Cerebellar nuclear complex (tissue), 1 donor: ENCODE data around the gene DISP1.
"Not testable (repeated sequence)": the region's sequence is repeated elsewhere in the genome, so short reads cannot be mapped to it uniquely, and the experiment has no call there.

Source experiments
- DNase-seq, 2 experiments: peaks; one replicate each; lab custom pipeline; 2025; lab: John Stamatoyannopoulos, UW

DISP1 gene

GRCh38 chr1:222792744-222793143, 22.1 kb upstream of the DISP1 start:
- no peak for DNase-seq

- DNase-seq = no peak
These were observed 20.0 kb upstream of the DISP1 start for GRCh38 chr1:222794656-222795474.

- DNase-seq = no peak
These were observed 16.7 kb upstream of the DISP1 start for GRCh38 chr1:222798116-222798515.

- DNase-seq = no peak
These were observed 15.9 kb upstream of the DISP1 start for GRCh38 chr1:222798975-222799374.

- DNase-seq = no peak
These were observed 13.8 kb upstream of the DISP1 start for GRCh38 chr1:222801067-222801466.

- no peak for DNase-seq
These were observed 3.2 kb upstream of the DISP1 start for GRCh38 chr1:222811671-222812070.

- no peak for DNase-seq
These were observed 838 bp upstream of the DISP1 start for GRCh38 chr1:222813866-222814535.

GRCh38 chr1:222815440-222815765, 564 bp downstream of the DISP1 start:
- DNase-seq = no peak

GRCh38 chr1:222817529-222817928, 2.7 kb downstream of the DISP1 start:
- no peak for DNase-seq

- no peak for DNase-seq
These were observed 3.3 kb downstream of the DISP1 start for GRCh38 chr1:222818171-222818570.

GRCh38 chr1:222820171-222820712, 5.4 kb downstream of the DISP1 start:
- DNase-seq = no peak

GRCh38 chr1:222821239-222821638, 6.4 kb downstream of the DISP1 start:
- no peak for DNase-seq

GRCh38 chr1:222823695-222824094, 8.9 kb downstream of the DISP1 start:
- DNase-seq = no peak

- no peak for DNase-seq
These were observed 9.8 kb downstream of the DISP1 start for GRCh38 chr1:222824641-222825040.

- no peak for DNase-seq
These were observed 14.1 kb downstream of the DISP1 start for GRCh38 chr1:222828939-222829338.

GRCh38 chr1:222829868-222830267, 15.0 kb downstream of the DISP1 start:
- DNase-seq = no peak

- DNase-seq = no peak
These were observed 18.6 kb downstream of the DISP1 start for GRCh38 chr1:222833356-222833876.

GRCh38 chr1:222843469-222844410, 28.9 kb downstream of the DISP1 start:
- no peak for DNase-seq

- no peak for DNase-seq
These were observed 29.6 kb downstream of the DISP1 start for GRCh38 chr1:222844411-222844779.

GRCh38 chr1:222845763-222846162, 30.9 kb downstream of the DISP1 start:
- no peak for DNase-seq

GRCh38 chr1:222850550-222850949, 35.7 kb downstream of the DISP1 start:
- DNase-seq = not testable (repeated sequence)

- DNase-seq = no peak
These were observed 37.5 kb downstream of the DISP1 start for GRCh38 chr1:222852326-222852725.
